Stimulated activated CD8-positive, alpha-beta memory T cell treated with anti-CD3 and anti-CD28 coated beads, Interleukin-7, amount 100 ng/mL, for 4 hours (primary cell): Measurements from ENCODE around the gene ZSWIM6.

Experiments used
- DNase-seq, 2 donors: peaks; one replicate each; pipeline ENCODE4 v3.0.0-alpha.2; 2020; ENCODE audit warnings: low read depth in 2 of 2

Gene ZSWIM6

DNA sequence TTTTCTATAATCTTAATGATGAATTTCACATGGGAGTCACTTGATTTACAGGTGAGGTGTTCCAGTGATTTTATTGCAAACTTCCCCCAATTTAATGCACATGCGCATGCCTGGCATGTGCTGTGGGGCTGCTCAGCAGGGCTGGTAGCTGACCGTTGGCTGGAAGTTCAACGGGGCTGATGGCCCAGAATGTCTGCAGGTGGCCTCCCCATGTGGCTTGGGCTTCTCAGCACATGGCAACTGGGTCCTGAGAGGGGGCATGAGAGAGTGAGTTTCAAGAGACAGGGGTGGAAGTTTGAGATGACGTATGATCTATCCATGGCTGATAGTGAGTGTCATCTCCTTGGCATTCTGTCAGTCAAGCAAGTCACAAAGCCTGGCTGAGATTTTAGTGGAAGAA is 259.8 kb downstream of the ZSWIM6 start:
- no peak for DNase-seq

DNA sequence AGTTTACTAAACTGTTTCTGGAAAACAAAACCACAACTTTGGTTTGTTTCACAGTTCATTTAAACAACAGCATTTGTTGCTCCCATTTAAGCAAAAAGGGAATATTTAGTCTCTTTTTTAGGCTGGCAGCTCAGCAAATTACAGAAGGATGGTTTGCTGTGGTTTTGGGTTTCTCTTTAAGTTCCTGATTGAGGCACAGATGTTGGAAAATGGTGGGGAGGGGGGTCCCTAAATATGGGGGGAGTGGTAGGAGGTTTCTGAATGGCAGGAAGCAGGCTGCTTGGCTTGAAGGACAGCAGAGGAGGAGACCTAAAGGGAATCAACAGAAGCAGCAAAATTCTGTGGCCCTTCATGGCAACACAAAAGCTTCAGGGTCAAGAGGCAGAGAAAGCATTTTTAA is 263.4 kb downstream of the ZSWIM6 start:
- no peak for DNase-seq
